HepG2 (cell line): ENCODE data around the gene ADGRB3. TPM values are rescaled to one million over a fixed set of nuclear protein-coding genes. Genes with fewer than 3 reads are reported as not detected.

Experiments
- ATAC-seq: fragments of 200-7000 bp; cut with Tn5 transposase; 3 replicates; pipeline ENCODE4 v1.9.1; 2020; ENCODE audit warnings: mild to moderate bottlenecking, moderate library complexity
- BruUV-seq: library from RNA; stranded (reverse); fragments of 400-500 nt; replicated peaks from 2 replicates; lab custom pipeline; 2021; lab: Mats Ljungman, UMichigan
- CTCF ChIA-PET: fragments of 300-600 bp; formaldehyde crosslinking; extraction: SDS; loops from one replicate; lab custom pipeline; 2021; ENCODE audit warnings: low total read pairs, inconsistent platforms, low intra/inter-chr PET ratio; lab: Yijun Ruan, JAX
- POLR2A ChIA-PET: fragments of 350-600 bp; sonication (Branson Sonifier 250); formaldehyde crosslinking; loops from one replicate; lab custom pipeline; 2020; ENCODE audit warnings: antibody characterized with exemption, inconsistent platforms; lab: Yijun Ruan, JAX
- DNase-seq: peaks from one replicate; pipeline ENCODE4 v3.0.0-alpha.2; 2015; ENCODE audit warnings: low spot score
- FAIRE-seq: peaks from 3 replicates; lab custom pipeline; 2011; peaks lifted over from hg19 to GRCh38; lab: Jason Lieb, UNC
- H2AFZ ChIP-seq: one replicate; pipeline ENCODE4 v1.6.1; 2011; ENCODE audit warnings: low read length, inconsistent platforms
- H3K27ac ChIP-seq: fragments of 300-600 bp; 3 replicates; pipeline ENCODE4 v1.8.0; 2011; ENCODE audit warnings: mixed run types, mild to moderate bottlenecking, mixed read lengths, low read length, inconsistent platforms; ENCODE audit not compliant: insufficient read depth; ENCODE audit errors: extremely low read length
- H3K27me3 ChIP-seq, 2 experiments: fragments of 200-600 bp in 1 of 2; 2 replicates in 1 of 2; 3 replicates in 1 of 2; pipeline versions ENCODE4 v1.6.0 to v1.8.0; 2011; ENCODE audit warnings: low read length in 2 of 2, mild to moderate bottlenecking in 2 of 2, moderate library complexity in 2 of 2, inconsistent platforms in 1 of 2; ENCODE audit not compliant: insufficient read depth in 2 of 2, control insufficient read depth in 1 of 2
- H3K36me3 ChIP-seq, 2 experiments: fragments of 200-600 bp in 1 of 2; replicated peaks in 1 of 2; 2 replicates in 1 of 2; 3 replicates in 1 of 2; pipeline versions ENCODE4 v1.5.1 to v1.8.0; 2011; ENCODE audit warnings: low read length in 2 of 2, inconsistent platforms in 1 of 2; ENCODE audit not compliant: insufficient read depth in 2 of 2, control insufficient read depth in 1 of 2
- H3K4me1 ChIP-seq: 2 replicates; pipeline ENCODE4 v1.5.1; 2012; ENCODE audit warnings: low read length, inconsistent platforms; ENCODE audit not compliant: insufficient read depth
- H3K4me2 ChIP-seq: 2 replicates; pipeline ENCODE4 v1.6.0; 2011; ENCODE audit warnings: low read depth, low read length, inconsistent platforms
- H3K4me3 ChIP-seq, 3 experiments: fragments of 200-600 bp in 1 of 3; sonication (generic), shearing (Covaris generic) in 1 of 3; replicated peaks in 1 of 3; 2 replicates each; pipeline ENCODE4 v1.5.1; 2011 to 2016; ENCODE audit warnings: low read length in 3 of 3, inconsistent platforms in 2 of 3, low read depth in 2 of 3, mild to moderate bottlenecking in 2 of 3, control low read depth in 1 of 3, mixed read lengths in 1 of 3; ENCODE audit not compliant: insufficient read depth in 1 of 3
- H3K79me2 ChIP-seq: one replicate; pipeline ENCODE4 v1.6.1; 2011; ENCODE audit warnings: low read length, inconsistent platforms; ENCODE audit not compliant: insufficient read depth
- H3K9ac ChIP-seq: 2 replicates; pipeline ENCODE4 v1.6.0; 2011; ENCODE audit warnings: mild to moderate bottlenecking, low read depth, low read length, inconsistent platforms; ENCODE audit not compliant: insufficient read depth
- H3K9me3 ChIP-seq: 2 replicates; pipeline ENCODE4 v1.5.1; 2012; ENCODE audit warnings: mild to moderate bottlenecking, low read length
- H4K20me1 ChIP-seq: 2 replicates; pipeline ENCODE4 v1.6.0; 2011; ENCODE audit warnings: inconsistent platforms, mild to moderate bottlenecking, low read length, moderate library complexity; ENCODE audit not compliant: insufficient read depth
- CBX1 ChIP-seq: IDR thresholded peaks from one replicate; pipeline ENCODE4 v1.6.1; 2016; ENCODE audit warnings: antibody characterized with exemption, low read depth
- DMAP1 ChIP-seq: IDR thresholded peaks from 2 replicates; pipeline ENCODE4 v1.6.1; 2016
- GABPB1 ChIP-seq: IDR thresholded peaks from 2 replicates; pipeline ENCODE4 v1.6.1; 2016; ENCODE audit warnings: mild to moderate bottlenecking, missing genetic modification reagents, moderate library complexity, missing compliant biosample characterization
- GLI4 ChIP-seq: sonication (generic); formaldehyde crosslinking; IDR thresholded peaks from 2 replicates; pipeline ENCODE4 v1.5.1; 2020; ENCODE audit warnings: missing genetic modification reagents, mild to moderate bottlenecking, moderate library complexity, borderline replicate concordance
- JUND ChIP-seq: sonication (generic); formaldehyde crosslinking; IDR thresholded peaks from 2 replicates; pipeline ENCODE4 v1.8.0; 2022; ENCODE audit warnings: mild to moderate bottlenecking, missing genetic modification reagents
- MIXL1 ChIP-seq: IDR thresholded peaks from 2 replicates; pipeline ENCODE4 v1.6.1; 2016
- ZNF570 ChIP-seq: sonication (generic); formaldehyde crosslinking; IDR thresholded peaks from 2 replicates; pipeline ENCODE4 v1.4.0; 2020; ENCODE audit warnings: mild to moderate bottlenecking, missing genetic modification reagents, borderline replicate concordance
- ZSCAN21 ChIP-seq: sonication (generic); formaldehyde crosslinking; IDR thresholded peaks from 2 replicates; pipeline ENCODE4 v1.8.0; 2022; ENCODE audit warnings: mild to moderate bottlenecking, missing genetic modification reagents, moderate library complexity, borderline replicate concordance
- WGBS: methylation state at CpG from one replicate; pipeline ENCODE4 v1.1.6; 2017; ENCODE audit warnings: low lambda C conversion rate; 5-methylcytosine and 5-hydroxymethylcytosine counted together
- in situ Hi-C: cut with HindIII; loops from 2 replicates; pipeline ENCODE4 v1.10.0; 2017; ENCODE audit warnings: low pct_unique_long_range_greater_than_20kb; ENCODE audit not compliant: extremely low pct_ligation_motif_present
- intact Hi-C: fragments of 100-400 bp; cut with micrococcal nuclease; formaldehyde crosslinking; loops from one replicate; pipeline ENCODE4 v1.10.0; 2022; ENCODE audit not compliant: unreplicated experiment
- polyA plus RNA-seq, 8 experiments: library from polyadenylated mRNA; depleted of rRNA in 3 of 8; stranded (reverse) in 7 of 8; unstranded in 1 of 8; fragments of >200 nt; fragmentation: Illumina TruSeq in 4 of 8; extraction: Trizol in 4 of 8; gene quantifications; 2 replicates each; pipeline versions ENCODE4 v1.2.1 to v1.2.3, GENCODE V29; 2011 to 2016; ENCODE audit warnings: low read depth in 4 of 8, missing spikeins in 1 of 8, mixed read lengths in 1 of 8; ENCODE audit not compliant: insufficient read depth in 1 of 8
- total RNA-seq, 5 experiments: library from RNA; depleted of rRNA; stranded (reverse); fragments of >200 nt; fragmentation: Illumina TruSeq; extraction: Trizol; gene quantifications; 2 replicates each; pipeline ENCODE4 v1.2.3, GENCODE V29; 2016; ENCODE audit warnings: low read depth in 1 of 5
- TF ChIP-seq, protein P1 (sequence below): IDR thresholded peaks from 2 replicates; pipeline ENCODE4 v1.6.1; 2016
- TF ChIP-seq, protein P2 (sequence below): sonication (generic); formaldehyde crosslinking; conservative IDR thresholded peaks from 2 replicates; pipeline ENCODE4 v1.4.0; 2020; ENCODE audit warnings: missing genetic modification reagents
- TF ChIP-seq, protein P3 (sequence below): sonication (generic); formaldehyde crosslinking; IDR thresholded peaks from 2 replicates; pipeline ENCODE4 v1.8.0; 2022; ENCODE audit warnings: low read depth, missing genetic modification reagents
- TF ChIP-seq, protein P4 (sequence below): sonication (generic); formaldehyde crosslinking; IDR thresholded peaks from 2 replicates; pipeline ENCODE4 v1.9.0; 2021; ENCODE audit warnings: missing genetic modification reagents, mild to moderate bottlenecking, borderline replicate concordance
- TF ChIP-seq, protein P5 (sequence below): sonication (generic); formaldehyde crosslinking; IDR thresholded peaks from 2 replicates; pipeline ENCODE4 v1.5.0; 2020; ENCODE audit warnings: missing genetic modification reagents, mild to moderate bottlenecking, borderline replicate concordance
- TF ChIP-seq, protein P6 (sequence below): sonication (generic); formaldehyde crosslinking; IDR thresholded peaks from 2 replicates; pipeline ENCODE4 v1.4.0; 2020; ENCODE audit warnings: missing genetic modification reagents
- TF ChIP-seq, protein P7 (sequence below): sonication (generic); formaldehyde crosslinking; IDR thresholded peaks from 2 replicates; pipeline ENCODE4 v1.8.0; 2022; ENCODE audit warnings: mild to moderate bottlenecking, missing genetic modification reagents

ADGRB3 gene
- total and polyA plus RNA-seq, 2 of the 13 experiments (the other 11 are each of a cell fraction or from before 2014, with no cell fraction given) = not detected

DNA sequence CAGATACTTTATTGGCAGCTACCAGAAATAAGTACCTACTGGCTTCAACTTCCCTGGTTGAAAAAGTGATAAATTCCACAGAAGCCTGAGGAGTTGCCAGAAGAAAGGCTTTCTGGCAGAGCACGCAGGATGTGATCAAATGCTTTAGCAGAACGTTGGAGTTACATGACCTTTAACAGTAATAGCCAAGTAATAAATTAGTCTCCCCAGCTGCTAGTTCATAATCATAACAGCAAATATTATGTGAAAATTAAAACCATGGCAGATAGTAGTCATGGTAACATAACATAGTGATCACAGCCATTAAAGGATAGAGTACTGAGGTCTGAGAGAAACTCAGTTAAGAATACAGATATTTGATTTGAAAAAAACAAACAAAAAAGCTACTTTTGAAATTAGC lies 567.7 kb downstream of the ADGRB3 start:
- H3K36me3 ChIP-seq = no peaks in the 10 kb centered on the region
- no peaks in the 10 kb centered on the region for H3K4me1 ChIP-seq
- no peak overlapping the region for H3K4me2 ChIP-seq
- H2AFZ ChIP-seq = no peak overlapping the region
- H3K9ac ChIP-seq = no peak overlapping the region
- CTCF ChIA-PET = no interaction called here
- DNase-seq (no peak), FAIRE-seq (no peak), ATAC-seq (no peak)
- no peak overlapping the region for H3K27ac ChIP-seq
- no peaks in the 10 kb centered on the region for H4K20me1 ChIP-seq
- no TSS peak for BruUV-seq
- H3K9me3 ChIP-seq = no peaks in the 10 kb centered on the region
- 2% methylated on average over 2 of the region's 2 CpGs for WGBS
- H3K79me2 ChIP-seq = no peaks in the 10 kb centered on the region
- in situ Hi-C loops = no loop called here
- POLR2A ChIA-PET = no interaction called here
- no peak overlapping the region for H3K4me3 ChIP-seq
- intact Hi-C loops = no loop called here
- H3K27me3 ChIP-seq = no peaks in the 10 kb centered on the region
- TF ChIP-seq, protein P1, sequence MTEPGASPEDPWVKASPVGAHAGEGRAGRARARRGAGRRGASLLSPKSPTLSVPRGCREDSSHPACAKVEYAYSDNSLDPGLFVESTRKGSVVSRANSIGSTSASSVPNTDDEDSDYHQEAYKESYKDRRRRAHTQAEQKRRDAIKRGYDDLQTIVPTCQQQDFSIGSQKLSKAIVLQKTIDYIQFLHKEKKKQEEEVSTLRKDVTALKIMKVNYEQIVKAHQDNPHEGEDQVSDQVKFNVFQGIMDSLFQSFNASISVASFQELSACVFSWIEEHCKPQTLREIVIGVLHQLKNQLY (CRISPR knock-in tag) = no peak
- TF ChIP-seq GABPB1 (CRISPR knock-in tag) (no peak), MIXL1 (CRISPR knock-in tag) (no peak), GLI4 (no peak), DMAP1 (CRISPR knock-in tag) (no peak), CBX1 (no peak), JUND (CRISPR knock-in tag) (no peak), ZNF570 (CRISPR knock-in tag) (no peak), ZSCAN21 (CRISPR knock-in tag) (no peak)
- TF ChIP-seq, protein P2, sequence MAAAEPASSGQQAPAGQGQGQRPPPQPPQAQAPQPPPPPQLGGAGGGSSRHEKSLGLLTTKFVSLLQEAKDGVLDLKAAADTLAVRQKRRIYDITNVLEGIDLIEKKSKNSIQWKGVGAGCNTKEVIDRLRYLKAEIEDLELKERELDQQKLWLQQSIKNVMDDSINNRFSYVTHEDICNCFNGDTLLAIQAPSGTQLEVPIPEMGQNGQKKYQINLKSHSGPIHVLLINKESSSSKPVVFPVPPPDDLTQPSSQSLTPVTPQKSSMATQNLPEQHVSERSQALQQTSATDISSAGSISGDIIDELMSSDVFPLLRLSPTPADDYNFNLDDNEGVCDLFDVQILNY (CRISPR knock-in tag) = no peak
- TF ChIP-seq, protein P3, sequence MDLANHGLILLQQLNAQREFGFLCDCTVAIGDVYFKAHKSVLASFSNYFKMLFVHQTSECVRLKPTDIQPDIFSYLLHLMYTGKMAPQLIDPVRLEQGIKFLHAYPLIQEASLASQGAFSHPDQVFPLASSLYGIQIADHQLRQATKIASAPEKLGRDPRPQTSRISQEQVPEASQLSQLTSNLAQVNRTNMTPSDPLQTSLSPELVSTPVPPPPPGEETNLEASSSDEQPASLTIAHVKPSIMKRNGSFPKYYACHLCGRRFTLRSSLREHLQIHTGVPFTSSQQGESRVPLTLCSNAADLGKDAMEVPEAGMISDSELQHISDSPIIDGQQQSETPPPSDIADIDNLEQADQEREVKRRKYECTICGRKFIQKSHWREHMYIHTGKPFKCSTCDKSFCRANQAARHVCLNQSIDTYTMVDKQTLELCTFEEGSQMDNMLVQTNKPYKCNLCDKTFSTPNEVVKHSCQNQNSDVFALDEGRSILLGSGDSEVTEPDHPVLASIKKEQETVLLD (CRISPR knock-in tag) = no peak
- TF ChIP-seq, protein P4, sequence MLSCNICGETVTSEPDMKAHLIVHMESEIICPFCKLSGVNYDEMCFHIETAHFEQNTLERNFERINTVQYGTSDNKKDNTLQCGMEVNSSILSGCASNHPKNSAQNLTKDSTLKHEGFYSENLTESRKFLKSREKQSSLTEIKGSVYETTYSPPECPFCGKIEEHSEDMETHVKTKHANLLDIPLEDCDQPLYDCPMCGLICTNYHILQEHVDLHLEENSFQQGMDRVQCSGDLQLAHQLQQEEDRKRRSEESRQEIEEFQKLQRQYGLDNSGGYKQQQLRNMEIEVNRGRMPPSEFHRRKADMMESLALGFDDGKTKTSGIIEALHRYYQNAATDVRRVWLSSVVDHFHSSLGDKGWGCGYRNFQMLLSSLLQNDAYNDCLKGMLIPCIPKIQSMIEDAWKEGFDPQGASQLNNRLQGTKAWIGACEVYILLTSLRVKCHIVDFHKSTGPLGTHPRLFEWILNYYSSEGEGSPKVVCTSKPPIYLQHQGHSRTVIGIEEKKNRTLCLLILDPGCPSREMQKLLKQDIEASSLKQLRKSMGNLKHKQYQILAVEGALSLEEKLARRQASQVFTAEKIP (CRISPR knock-in tag) = no peak
- TF ChIP-seq, protein P5, sequence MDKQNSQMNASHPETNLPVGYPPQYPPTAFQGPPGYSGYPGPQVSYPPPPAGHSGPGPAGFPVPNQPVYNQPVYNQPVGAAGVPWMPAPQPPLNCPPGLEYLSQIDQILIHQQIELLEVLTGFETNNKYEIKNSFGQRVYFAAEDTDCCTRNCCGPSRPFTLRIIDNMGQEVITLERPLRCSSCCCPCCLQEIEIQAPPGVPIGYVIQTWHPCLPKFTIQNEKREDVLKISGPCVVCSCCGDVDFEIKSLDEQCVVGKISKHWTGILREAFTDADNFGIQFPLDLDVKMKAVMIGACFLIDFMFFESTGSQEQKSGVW (CRISPR knock-in tag) = no peak
- TF ChIP-seq, protein P6, sequence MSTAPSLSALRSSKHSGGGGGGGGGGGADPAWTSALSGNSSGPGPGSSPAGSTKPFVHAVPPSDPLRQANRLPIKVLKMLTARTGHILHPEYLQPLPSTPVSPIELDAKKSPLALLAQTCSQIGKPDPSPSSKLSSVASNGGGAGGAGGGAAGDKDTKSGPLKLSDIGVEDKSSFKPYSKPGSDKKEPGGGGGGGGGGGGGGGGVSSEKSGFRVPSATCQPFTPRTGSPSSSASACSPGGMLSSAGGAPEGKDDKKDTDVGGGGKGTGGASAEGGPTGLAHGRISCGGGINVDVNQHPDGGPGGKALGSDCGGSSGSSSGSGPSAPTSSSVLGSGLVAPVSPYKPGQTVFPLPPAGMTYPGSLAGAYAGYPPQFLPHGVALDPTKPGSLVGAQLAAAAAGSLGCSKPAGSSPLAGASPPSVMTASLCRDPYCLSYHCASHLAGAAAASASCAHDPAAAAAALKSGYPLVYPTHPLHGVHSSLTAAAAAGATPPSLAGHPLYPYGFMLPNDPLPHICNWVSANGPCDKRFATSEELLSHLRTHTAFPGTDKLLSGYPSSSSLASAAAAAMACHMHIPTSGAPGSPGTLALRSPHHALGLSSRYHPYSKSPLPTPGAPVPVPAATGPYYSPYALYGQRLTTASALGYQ = no peak
- TF ChIP-seq, protein P7, sequence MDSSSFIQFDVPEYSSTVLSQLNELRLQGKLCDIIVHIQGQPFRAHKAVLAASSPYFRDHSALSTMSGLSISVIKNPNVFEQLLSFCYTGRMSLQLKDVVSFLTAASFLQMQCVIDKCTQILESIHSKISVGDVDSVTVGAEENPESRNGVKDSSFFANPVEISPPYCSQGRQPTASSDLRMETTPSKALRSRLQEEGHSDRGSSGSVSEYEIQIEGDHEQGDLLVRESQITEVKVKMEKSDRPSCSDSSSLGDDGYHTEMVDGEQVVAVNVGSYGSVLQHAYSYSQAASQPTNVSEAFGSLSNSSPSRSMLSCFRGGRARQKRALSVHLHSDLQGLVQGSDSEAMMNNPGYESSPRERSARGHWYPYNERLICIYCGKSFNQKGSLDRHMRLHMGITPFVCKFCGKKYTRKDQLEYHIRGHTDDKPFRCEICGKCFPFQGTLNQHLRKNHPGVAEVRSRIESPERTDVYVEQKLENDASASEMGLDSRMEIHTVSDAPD (CRISPR knock-in tag) = no peak
